ENCODE measurements around the gene HOXA4. TPM values are rescaled to one million over a fixed set of nuclear protein-coding genes. Genes with fewer than 3 reads are reported as not detected.

Gene HOXA4
- total and polyA plus RNA-seq, 2 of the 4 experiments (the other 2 are of a cell fraction) = 0.36 to 8.0 TPM

DNA sequence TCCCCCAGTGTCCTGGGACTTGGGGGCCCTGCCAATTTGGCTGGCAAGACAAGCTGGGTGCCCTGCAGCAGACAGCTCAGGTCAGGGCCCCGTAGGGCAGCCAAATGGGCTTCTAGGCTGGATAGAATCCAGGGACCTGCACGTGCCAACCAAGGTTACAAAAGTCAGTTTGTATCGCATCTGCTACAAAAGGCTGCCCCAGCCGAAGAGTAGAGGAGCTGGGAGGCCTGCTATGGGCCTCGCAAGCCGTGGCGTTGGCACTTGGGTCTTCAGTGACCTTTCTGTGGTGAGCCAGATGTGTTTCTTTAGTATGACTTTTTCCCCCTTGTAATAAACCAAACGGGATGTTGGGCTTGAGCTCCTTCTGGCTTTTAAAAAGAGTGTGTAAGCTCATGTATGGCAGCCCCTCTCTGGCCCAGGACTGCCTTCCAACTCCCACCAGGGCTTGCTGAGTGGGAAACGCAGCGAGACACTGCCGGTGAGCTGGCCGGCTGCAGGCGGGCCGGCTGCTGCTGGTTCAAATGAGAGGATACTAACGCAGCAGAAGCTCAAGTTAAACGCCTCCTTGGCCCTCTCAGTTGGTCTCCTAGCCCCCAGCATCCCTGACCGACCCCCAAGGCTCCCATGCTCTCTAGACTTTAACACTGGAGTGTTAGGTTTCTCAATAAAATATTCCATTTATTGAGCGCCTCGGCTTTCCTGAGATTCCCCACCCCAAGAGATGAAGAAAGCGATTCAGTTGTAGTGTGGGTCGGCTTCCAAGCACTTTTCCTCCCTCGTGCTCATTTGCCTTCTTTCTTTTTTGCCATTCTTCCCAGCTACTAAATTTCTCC, 46.6 kb upstream of the HOXA4 start (continued):
- no peak for TF ChIP-seq MAZ (IDR thresholded peaks at IDR 0.05; ENCODE audit: borderline replicate concordance, low read depth, low read length)

DNA sequence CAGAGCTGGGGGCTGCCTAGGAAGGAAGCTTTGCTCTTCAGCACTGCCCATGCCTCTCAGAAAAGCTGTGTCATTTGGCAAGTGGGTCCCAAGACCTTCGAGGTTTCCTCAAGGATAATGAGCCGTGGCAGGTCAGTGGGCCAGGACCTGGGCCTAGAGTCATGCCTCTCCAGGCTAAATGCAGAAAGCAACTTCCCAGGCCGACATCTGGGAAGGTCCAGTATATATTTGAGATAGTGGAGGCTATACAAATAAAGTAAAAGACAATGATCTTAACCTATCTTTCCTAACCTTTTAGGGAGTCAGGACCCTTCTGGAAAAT, 45.9 kb upstream of the HOXA4 start:
- no peak overlapping the region for H3K56ac ChIP-seq (ENCODE audit: extremely low read depth, insufficient read depth, low read length)
- H3K14ac ChIP-seq (replicated peaks; ENCODE audit: low read depth, low read length) = no peak overlapping the region
- WGBS, 2 experiments (ENCODE audit: extremely low coverage in 2 of 2, insufficient read length in 1 of 2) = 63% methylated on average over 2 of the region's 3 CpGs; no CpG with 5 or more reads in 1 of the 2 experiments
- no peak overlapping the region for H2BK5ac ChIP-seq (ENCODE audit: low read depth, low read length, poor library complexity, severe bottlenecking)
- no peak for DNase-seq
- H3K4me1 ChIP-seq (ENCODE audit: control insufficient read depth, insufficient read depth, low read length) = no peaks in the 10 kb centered on the region; the same call in 1 of the 2 replicates
- H3K9me1 ChIP-seq (ENCODE audit: insufficient read depth, low read length) = no peaks in the 10 kb centered on the region
- intact Hi-C loops (cut with micrococcal nuclease) (no loop called here), in situ Hi-C loops (cut with MboI; ENCODE audit: low sequenced_read_pairs) (no loop called here), dilution Hi-C loops (cut with HindIII; ENCODE audit: low sequenced_read_pairs, unreplicated experiment) (no loop called here)
- H3K18ac ChIP-seq (ENCODE audit: low read depth, low read length) = no peak overlapping the region
- H2AFZ ChIP-seq (replicated peaks; ENCODE audit: low read length, poor library complexity) = no peak overlapping the region
- no peak for ATAC-seq (ENCODE audit: low read depth)
- H3K4ac ChIP-seq (ENCODE audit: low read depth, low read length) = no peak overlapping the region
- H3K23ac ChIP-seq (ENCODE audit: low read depth, low read length) = no peak overlapping the region
- H3K27me3 ChIP-seq (ENCODE audit: control insufficient read depth, insufficient read depth, low read length) = peaks cover 89% of the 10 kb centered on the region
- no peak overlapping the region for H2AK9ac ChIP-seq (replicated peaks; ENCODE audit: low read depth, low read length, poor library complexity)
- 0 out of 2 replicates have a peak, but pooled peaks cover 14% of the 10 kb centered on the region for H4K20me1 ChIP-seq (ENCODE audit: insufficient read depth, low read length)
- no peak overlapping the region for H4K8ac ChIP-seq (ENCODE audit: low read depth in 2 of 2, low read length in 2 of 2)
- H4K91ac ChIP-seq (ENCODE audit: insufficient read depth, low read depth, low read length) = no peak overlapping the region
- no peak overlapping the region for H3K9ac ChIP-seq (ENCODE audit: low read depth, low read length)
- no peak overlapping the region for H3K4me3 ChIP-seq (ENCODE audit: insufficient read depth, low read depth, low read length)
- CTCF ChIA-PET = no interaction called here
- H2BK120ac ChIP-seq (ENCODE audit: low read depth, low read length) = no peak overlapping the region
- POLR2A ChIA-PET (ENCODE audit: unreplicated experiment) = no interaction called here
- H3K9me3 ChIP-seq (ENCODE audit: control insufficient read depth, insufficient read depth, low read length) = peaks cover 7% of the 10 kb centered on the region; the same call in 1 of the 2 replicates
- no peak overlapping the region for H2BK15ac ChIP-seq (ENCODE audit: low read depth, low read length)
- H3K79me1 ChIP-seq (ENCODE audit: low read depth in 1 of 2, low read length in 2 of 2) = no peaks in the 10 kb centered on the region
- BruUV-seq (replicated peaks) = no TSS peak
- no peaks in the 10 kb centered on the region for H3K36me3 ChIP-seq (ENCODE audit: control insufficient read depth, insufficient read depth, low read length)
- no peak overlapping the region for H3K4me2 ChIP-seq (ENCODE audit: low read depth, low read length)
- no peak overlapping the region for H4K5ac ChIP-seq (ENCODE audit: low read depth, low read length)
- H2AK5ac ChIP-seq (ENCODE audit: low read depth, low read length) = no peak overlapping the region
- H3K27ac ChIP-seq (ENCODE audit: insufficient read depth, low read length) = no peak overlapping the region
- H2BK20ac ChIP-seq (ENCODE audit: low read depth, low read length) = no peak overlapping the region
- TF ChIP-seq, protein P1, sequence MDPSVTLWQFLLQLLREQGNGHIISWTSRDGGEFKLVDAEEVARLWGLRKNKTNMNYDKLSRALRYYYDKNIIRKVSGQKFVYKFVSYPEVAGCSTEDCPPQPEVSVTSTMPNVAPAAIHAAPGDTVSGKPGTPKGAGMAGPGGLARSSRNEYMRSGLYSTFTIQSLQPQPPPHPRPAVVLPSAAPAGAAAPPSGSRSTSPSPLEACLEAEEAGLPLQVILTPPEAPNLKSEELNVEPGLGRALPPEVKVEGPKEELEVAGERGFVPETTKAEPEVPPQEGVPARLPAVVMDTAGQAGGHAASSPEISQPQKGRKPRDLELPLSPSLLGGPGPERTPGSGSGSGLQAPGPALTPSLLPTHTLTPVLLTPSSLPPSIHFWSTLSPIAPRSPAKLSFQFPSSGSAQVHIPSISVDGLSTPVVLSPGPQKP (IDR thresholded peaks at IDR 0.05; ENCODE audit: borderline replicate concordance, low read depth, low read length) = no peak
- TF ChIP-seq MXI1 (IDR thresholded peaks at IDR 0.05; ENCODE audit: borderline replicate concordance, low read depth, low read length) (no peak), SMC3 (IDR thresholded peaks at IDR 0.05; ENCODE audit: low read depth, low read length) (no peak), POLR2A (IDR thresholded peaks at IDR 0.05; ENCODE audit: low read depth, low read length) (no peak), CEBPB (IDR thresholded peaks at IDR 0.05; ENCODE audit: low read depth, low read length) (no peak), BHLHE40 (IDR thresholded peaks at IDR 0.05; ENCODE audit: low read depth, low read length) (no peak), CHD1 (IDR thresholded peaks at IDR 0.05; ENCODE audit: low read depth, low read length) (no peak), FOS (IDR thresholded peaks at IDR 0.05; ENCODE audit: low read depth, low read length) (no peak), MAZ (IDR thresholded peaks at IDR 0.05; ENCODE audit: borderline replicate concordance, low read depth, low read length) (no peak), RCOR1 (IDR thresholded peaks at IDR 0.05; ENCODE audit: insufficient replicate concordance, low read length) (no peak), MAFK (IDR thresholded peaks at IDR 0.05; ENCODE audit: low read depth, low read length) (no peak)
- TF ChIP-seq, protein P2, sequence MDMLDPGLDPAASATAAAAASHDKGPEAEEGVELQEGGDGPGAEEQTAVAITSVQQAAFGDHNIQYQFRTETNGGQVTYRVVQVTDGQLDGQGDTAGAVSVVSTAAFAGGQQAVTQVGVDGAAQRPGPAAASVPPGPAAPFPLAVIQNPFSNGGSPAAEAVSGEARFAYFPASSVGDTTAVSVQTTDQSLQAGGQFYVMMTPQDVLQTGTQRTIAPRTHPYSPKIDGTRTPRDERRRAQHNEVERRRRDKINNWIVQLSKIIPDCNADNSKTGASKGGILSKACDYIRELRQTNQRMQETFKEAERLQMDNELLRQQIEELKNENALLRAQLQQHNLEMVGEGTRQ (IDR thresholded peaks at IDR 0.05; ENCODE audit: low read depth, low read length) = no peak
- TF ChIP-seq, protein P3, sequence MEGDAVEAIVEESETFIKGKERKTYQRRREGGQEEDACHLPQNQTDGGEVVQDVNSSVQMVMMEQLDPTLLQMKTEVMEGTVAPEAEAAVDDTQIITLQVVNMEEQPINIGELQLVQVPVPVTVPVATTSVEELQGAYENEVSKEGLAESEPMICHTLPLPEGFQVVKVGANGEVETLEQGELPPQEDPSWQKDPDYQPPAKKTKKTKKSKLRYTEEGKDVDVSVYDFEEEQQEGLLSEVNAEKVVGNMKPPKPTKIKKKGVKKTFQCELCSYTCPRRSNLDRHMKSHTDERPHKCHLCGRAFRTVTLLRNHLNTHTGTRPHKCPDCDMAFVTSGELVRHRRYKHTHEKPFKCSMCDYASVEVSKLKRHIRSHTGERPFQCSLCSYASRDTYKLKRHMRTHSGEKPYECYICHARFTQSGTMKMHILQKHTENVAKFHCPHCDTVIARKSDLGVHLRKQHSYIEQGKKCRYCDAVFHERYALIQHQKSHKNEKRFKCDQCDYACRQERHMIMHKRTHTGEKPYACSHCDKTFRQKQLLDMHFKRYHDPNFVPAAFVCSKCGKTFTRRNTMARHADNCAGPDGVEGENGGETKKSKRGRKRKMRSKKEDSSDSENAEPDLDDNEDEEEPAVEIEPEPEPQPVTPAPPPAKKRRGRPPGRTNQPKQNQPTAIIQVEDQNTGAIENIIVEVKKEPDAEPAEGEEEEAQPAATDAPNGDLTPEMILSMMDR (conservative IDR thresholded peaks at IDR 0.05; ENCODE audit: low read depth, low read length) = no peak

Data from IMR-90 (cell line).